Thoracic aorta (tissue), 2 donors: ENCODE data around the gene MYO6. TPM values are rescaled to one million over a fixed set of nuclear protein-coding genes. Genes with fewer than 3 reads are reported as not detected.

Experiments
- ATAC-seq: fragments of 150-250 bp; one replicate; pipeline ENCODE4 v1.8.0; 2017; ENCODE audit warnings: low read depth; ENCODE audit not compliant: insufficient number of reproducible peaks, low FRiP score
- DNase-seq: peaks from one replicate; pipeline ENCODE4 v3.0.0-alpha.2; 2020; ENCODE audit warnings: low spot score
- H3K27ac ChIP-seq, 2 donors: fragments of 200-600 bp; sonication (generic); 1 replicate in 1 of 2; 2 replicates in 1 of 2; pipeline ENCODE4 v1.5.1; 2016; ENCODE audit warnings: mild to moderate bottlenecking in 2 of 2, moderate library complexity in 2 of 2
- H3K27me3 ChIP-seq: fragments of 200-600 bp; sonication (generic); replicated peaks from 2 replicates; pipeline ENCODE4 v1.6.0; 2016; ENCODE audit warnings: mild to moderate bottlenecking; ENCODE audit not compliant: insufficient read depth
- H3K36me3 ChIP-seq: fragments of 200-600 bp; sonication (generic); one replicate; pipeline ENCODE4 v1.5.1; 2016
- H3K4me1 ChIP-seq, 2 donors: fragments of 200-600 bp; sonication (generic); 1 replicate in 1 of 2; 2 replicates in 1 of 2; pipeline versions ENCODE4 v1.5.1 to v1.6.0; 2016; ENCODE audit warnings: low read depth in 2 of 2, mild to moderate bottlenecking in 1 of 2; ENCODE audit not compliant: control insufficient read depth in 1 of 2
- H3K4me3 ChIP-seq: fragments of 200-600 bp; sonication (generic); 2 replicates; pipeline ENCODE4 v1.5.1; 2016; ENCODE audit warnings: mild to moderate bottlenecking
- H3K9me3 ChIP-seq: fragments of 200-600 bp; sonication (generic); 2 replicates; pipeline ENCODE4 v1.5.1; 2016
- CTCF ChIP-seq: fragments of 200-600 bp; sonication (generic); IDR thresholded peaks from one replicate; pipeline ENCODE4 v1.5.1; 2019; ENCODE audit warnings: antibody characterized with exemption
- total RNA-seq, 2 donors: library from RNA; depleted of rRNA; stranded (reverse); fragments of >200 nt; gene quantifications; one replicate each; pipeline versions ENCODE4 v1.1.0 to v1.2.3, GENCODE V29; 2016

Gene MYO6
- total RNA-seq, 2 donors from 2014 or later, result 23.8 to 30.1 TPM

- Histone ChIP-seq H3K4me3 (no peak overlapping the region), H3K9me3 (no peaks in the 10 kb centered on the region), H3K36me3 (no peaks in the 10 kb centered on the region), H3K27me3 (no peaks in the 10 kb centered on the region), H3K4me1 (peaks cover 0 to 7% of the 10 kb centered on the region in 2 donors), H3K27ac (no peak overlapping the region)
- DNase-seq (no peak), ATAC-seq (no peak)
- no peak for TF ChIP-seq CTCF
Measured at GRCh38 chr6:75794954-75795739, 46.1 kb downstream of the MYO6 start.

GRCh38 chr6:75796723-75797122 lies 47.7 kb downstream of the MYO6 start:
- ATAC-seq, result no peak
- no peak overlapping the region for H3K27ac ChIP-seq
- H3K4me1 ChIP-seq, result peaks cover 0 to 5% of the 10 kb centered on the region in 2 donors
- H3K9me3 ChIP-seq, result no peaks in the 10 kb centered on the region
- TF ChIP-seq CTCF, result no peak
- H3K27me3 ChIP-seq, result no peaks in the 10 kb centered on the region
- H3K36me3 ChIP-seq, result no peaks in the 10 kb centered on the region
- no peak for DNase-seq
- no peak overlapping the region for H3K4me3 ChIP-seq

- no peak for ATAC-seq
- no peaks in the 10 kb centered on the region for H3K36me3 ChIP-seq
- no peak for TF ChIP-seq CTCF
Measured at GRCh38 chr6:75800133-75800532, 51.1 kb downstream of the MYO6 start.

GRCh38 chr6:75800708-75801505 lies 51.9 kb downstream of the MYO6 start:
- ATAC-seq (no peak), DNase-seq (no peak)
- no peaks in the 10 kb centered on the region for H3K36me3 ChIP-seq
- no peak for TF ChIP-seq CTCF
- H3K4me3 ChIP-seq, result no peak overlapping the region
- H3K27ac ChIP-seq, result no peak overlapping the region
- H3K4me1 ChIP-seq, result no peaks in the 10 kb centered on the region
- no peaks in the 10 kb centered on the region for H3K9me3 ChIP-seq
- H3K27me3 ChIP-seq, result no peaks in the 10 kb centered on the region

More at GRCh38 chr6:75800133-75800532, 51.1 kb downstream of the MYO6 start:
- no peak overlapping the region for H3K4me3 ChIP-seq
- no peaks in the 10 kb centered on the region for H3K27me3 ChIP-seq
- no peak for DNase-seq
- no peaks in the 10 kb centered on the region for H3K4me1 ChIP-seq
- H3K27ac ChIP-seq, result no peak overlapping the region
- H3K9me3 ChIP-seq, result no peaks in the 10 kb centered on the region

- Histone ChIP-seq H3K4me1 (no peaks in the 10 kb centered on the region), H3K4me3 (no peak overlapping the region), H3K36me3 (no peaks in the 10 kb centered on the region), H3K27ac (no peak overlapping the region), H3K27me3 (no peaks in the 10 kb centered on the region), H3K9me3 (no peaks in the 10 kb centered on the region)
- DNase-seq (no peak), ATAC-seq (no peak)
- no peak for TF ChIP-seq CTCF
Measured at GRCh38 chr6:75802366-75802765, 53.3 kb downstream of the MYO6 start.
